Measurements from ENCODE around the gene TRRAP.

Gene TRRAP

GRCh38 chr7:98877146-98877545, 1.2 kb upstream of the TRRAP start (continued):
- no peak for TF ChIP-seq HIC1 (tag by site-specific recombination; IDR thresholded peaks at IDR 0.05)
- TF ChIP-seq TRIM28 (IDR thresholded peaks at IDR 0.05; ENCODE audit: borderline replicate concordance, low read length) = no peak
- no peak for TF ChIP-seq ZNF488 (tag by site-specific recombination; IDR thresholded peaks at IDR 0.05)
- no peak for TF ChIP-seq MYNN (tag by site-specific recombination; IDR thresholded peaks at IDR 0.05; ENCODE audit: borderline replicate concordance)
- TF ChIP-seq FEZF1 (tag by site-specific recombination; IDR thresholded peaks at IDR 0.05) = no peak

GRCh38 chr7:98877692-98878364, 504 bp upstream of the TRRAP start:
- peak overlapping the region; percentile 95 for H3K4me3 ChIP-seq (ENCODE audit: low read depth, low read length)
- H3K36me3 ChIP-seq (ENCODE audit: control insufficient read depth in 2 of 2, insufficient read depth in 1 of 2, low read length in 2 of 2) = peaks cover 21 to 25% of the 10 kb centered on the region in 2 experiments
- H3K9me3 ChIP-seq (ENCODE audit: control insufficient read depth, insufficient read depth, low read depth, low read length) = no peaks in the 10 kb centered on the region
- CTCF ChIA-PET = interaction anchor here (0.6 to 1.7 kb wide), 11 partner anchors 8 to 485 kb away, joined by 3 to 4 read pairs (median 4); partner anchors contain the start of gene TMEM130
- no peaks in the 10 kb centered on the region for H3K4me1 ChIP-seq (ENCODE audit: control insufficient read depth, insufficient read depth, low read length)
- TF ChIP-seq PRDM10 (tag by site-specific recombination; IDR thresholded peaks at IDR 0.05) = peak; percentile 90
- TF ChIP-seq ZFP37 (tag by site-specific recombination; IDR thresholded peaks at IDR 0.05) = no peak
- no peak for TF ChIP-seq ZNF16 (tag by site-specific recombination; IDR thresholded peaks at IDR 0.05; ENCODE audit: low read depth)
- peak; percentile 67 for TF ChIP-seq HIC1 (tag by site-specific recombination; IDR thresholded peaks at IDR 0.05)
- peak; percentile 44; the same call in 1 of the 2 replicates for TF ChIP-seq ZFHX2 (tag by site-specific recombination; conservative IDR thresholded peaks at IDR 0.05)
- TF ChIP-seq PATZ1 (tag by site-specific recombination; IDR thresholded peaks at IDR 0.05) = peak; percentile 12; the same call in 1 of the 2 replicates
- H3K27ac ChIP-seq (ENCODE audit: extremely low read depth, low read depth, low read length) = peak overlapping the region; percentile 97; the same call in 1 of the 2 replicates
- POLR2A ChIA-PET = no interaction called here

All from HEK293 (cell line).